ENCODE data around the gene SCUBE1.

Gene SCUBE1

DNA sequence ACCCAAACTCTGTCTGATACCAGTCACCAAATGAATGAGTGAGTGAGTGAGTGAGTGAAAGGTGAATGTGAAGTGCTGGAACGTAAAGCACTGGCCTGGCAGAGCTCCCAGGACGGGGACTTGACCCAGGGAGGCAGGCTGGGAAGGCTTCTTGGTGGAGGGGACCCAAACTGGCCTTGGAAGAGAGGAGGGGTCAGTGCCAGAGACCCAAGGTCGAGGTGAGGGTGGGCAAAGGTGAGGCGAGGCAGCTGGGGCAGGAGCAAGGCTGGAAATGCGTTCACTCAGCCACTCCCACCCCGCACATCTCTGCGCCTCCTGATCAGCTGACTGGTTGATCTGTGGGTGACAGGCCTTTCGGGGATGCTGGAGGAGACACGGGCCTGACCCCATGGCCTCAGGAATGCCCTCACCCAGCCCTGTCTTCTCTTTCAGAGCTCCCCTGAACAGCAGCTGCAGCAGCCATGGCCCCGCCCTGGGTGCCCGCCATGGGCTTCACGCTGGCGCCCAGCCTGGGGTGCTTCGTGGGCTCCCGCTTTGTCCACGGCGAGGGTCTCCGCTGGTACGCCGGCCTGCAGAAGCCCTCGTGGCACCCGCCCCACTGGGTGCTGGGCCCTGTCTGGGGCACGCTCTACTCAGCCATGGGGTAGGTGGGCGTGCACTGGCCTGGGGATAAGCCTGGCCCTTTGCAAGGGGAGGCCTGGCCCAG is 184.2 kb downstream of the SCUBE1 start:
- no peak overlapping the region for H3K4me3 ChIP-seq (ENCODE audit: low read depth, low read length)
- TF ChIP-seq, protein P1, sequence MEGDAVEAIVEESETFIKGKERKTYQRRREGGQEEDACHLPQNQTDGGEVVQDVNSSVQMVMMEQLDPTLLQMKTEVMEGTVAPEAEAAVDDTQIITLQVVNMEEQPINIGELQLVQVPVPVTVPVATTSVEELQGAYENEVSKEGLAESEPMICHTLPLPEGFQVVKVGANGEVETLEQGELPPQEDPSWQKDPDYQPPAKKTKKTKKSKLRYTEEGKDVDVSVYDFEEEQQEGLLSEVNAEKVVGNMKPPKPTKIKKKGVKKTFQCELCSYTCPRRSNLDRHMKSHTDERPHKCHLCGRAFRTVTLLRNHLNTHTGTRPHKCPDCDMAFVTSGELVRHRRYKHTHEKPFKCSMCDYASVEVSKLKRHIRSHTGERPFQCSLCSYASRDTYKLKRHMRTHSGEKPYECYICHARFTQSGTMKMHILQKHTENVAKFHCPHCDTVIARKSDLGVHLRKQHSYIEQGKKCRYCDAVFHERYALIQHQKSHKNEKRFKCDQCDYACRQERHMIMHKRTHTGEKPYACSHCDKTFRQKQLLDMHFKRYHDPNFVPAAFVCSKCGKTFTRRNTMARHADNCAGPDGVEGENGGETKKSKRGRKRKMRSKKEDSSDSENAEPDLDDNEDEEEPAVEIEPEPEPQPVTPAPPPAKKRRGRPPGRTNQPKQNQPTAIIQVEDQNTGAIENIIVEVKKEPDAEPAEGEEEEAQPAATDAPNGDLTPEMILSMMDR (IDR thresholded peaks at IDR 0.05; ENCODE audit: low read depth, low read length, missing control alignments), result no peak
- no peak for DNase-seq (ENCODE audit: low read depth)
- in situ Hi-C loops (cut with HindIII; ENCODE audit: low sequenced_read_pairs), result no loop called here

DNA sequence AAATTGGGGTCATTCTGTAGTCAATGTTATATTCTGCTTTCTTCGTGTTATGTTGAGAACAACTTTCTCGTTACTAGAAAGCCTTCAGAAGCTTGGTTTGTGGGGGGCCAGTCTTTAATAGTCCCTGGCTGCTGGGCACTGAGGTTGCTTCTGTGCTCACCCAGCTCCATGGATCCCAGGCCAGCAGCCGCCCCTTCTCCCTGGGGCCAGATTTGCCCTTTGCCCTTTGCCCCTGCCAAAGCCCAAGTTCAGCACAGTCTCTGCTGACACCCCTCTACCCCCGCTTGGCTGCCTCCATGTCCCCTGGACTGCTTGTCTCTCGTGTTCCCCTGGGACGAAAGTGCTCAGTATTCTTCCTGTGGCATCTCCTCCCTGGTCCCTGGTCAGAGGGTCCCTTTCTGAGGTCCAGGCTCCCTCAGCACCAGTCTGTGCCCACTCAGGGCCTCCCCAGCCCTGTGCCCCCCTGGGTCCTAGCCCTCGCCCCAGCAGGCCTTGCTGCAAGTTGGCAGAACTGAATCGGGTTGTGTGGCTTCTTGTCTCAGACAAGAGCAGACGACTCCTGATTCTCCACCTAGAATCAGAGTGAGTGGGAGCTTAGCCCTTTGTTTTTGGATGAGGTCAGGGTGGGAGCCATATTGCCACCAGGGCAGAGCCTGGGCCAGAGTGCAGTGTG is 185.2 kb downstream of the SCUBE1 start:
- H3K4me3 ChIP-seq (ENCODE audit: low read depth, low read length), result no peak overlapping the region
- TF ChIP-seq, protein P1 (IDR thresholded peaks at IDR 0.05; ENCODE audit: low read depth, low read length, missing control alignments), result no peak
- in situ Hi-C loops (cut with HindIII; ENCODE audit: low sequenced_read_pairs), result no loop called here
- DNase-seq (ENCODE audit: low read depth), result no peak

DNA sequence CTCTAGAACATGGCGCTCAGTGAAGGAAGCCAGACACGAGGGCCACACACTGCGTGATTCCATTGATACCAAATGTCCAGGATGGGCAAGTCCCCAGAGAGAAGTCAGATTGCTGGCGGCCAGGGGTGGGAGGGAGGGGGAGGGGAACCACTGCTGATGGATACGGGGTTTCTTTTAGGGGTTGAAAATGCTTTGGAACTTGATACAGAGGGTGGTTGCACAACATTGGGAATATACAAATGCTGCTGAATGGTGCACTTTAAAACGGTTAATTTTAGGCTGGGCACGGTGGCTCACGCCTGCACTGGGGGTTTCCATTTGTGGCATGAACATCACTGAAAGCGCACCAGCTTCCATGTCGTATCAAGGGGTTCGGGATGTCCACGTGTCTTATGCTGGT is 186.8 kb downstream of the SCUBE1 start:
- TF ChIP-seq, protein P1 (IDR thresholded peaks at IDR 0.05; ENCODE audit: low read depth, low read length, missing control alignments), result no peak
- no peak for DNase-seq (ENCODE audit: low read depth)
- H3K4me3 ChIP-seq (ENCODE audit: low read depth, low read length), result no peak overlapping the region
- in situ Hi-C loops (cut with HindIII; ENCODE audit: low sequenced_read_pairs), result no loop called here

DNA sequence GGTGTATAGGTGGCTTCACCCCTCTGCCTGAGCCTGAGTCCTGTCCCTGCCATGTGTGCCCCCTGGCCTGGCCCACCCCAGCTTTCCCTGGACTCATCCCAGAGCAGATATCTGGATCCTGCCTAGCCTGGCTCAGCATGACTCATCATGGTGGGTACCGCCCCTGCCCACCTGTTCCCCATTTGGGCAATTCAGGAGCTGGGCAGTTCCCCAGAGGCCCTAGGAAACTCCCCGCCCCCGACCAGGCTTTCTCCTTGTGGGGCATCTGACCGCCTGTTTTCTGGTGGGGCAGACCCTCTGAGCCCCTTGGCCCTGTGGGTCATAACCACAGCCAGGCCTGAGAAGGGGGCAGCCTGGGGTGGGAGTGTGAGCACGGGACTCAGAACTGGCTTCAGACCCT is 187.4 kb downstream of the SCUBE1 start:
- no peak overlapping the region for H3K4me3 ChIP-seq (ENCODE audit: low read depth, low read length)
- TF ChIP-seq, protein P1 (IDR thresholded peaks at IDR 0.05; ENCODE audit: low read depth, low read length, missing control alignments), result no peak
- in situ Hi-C loops (cut with HindIII; ENCODE audit: low sequenced_read_pairs), result no loop called here
- no peak for DNase-seq (ENCODE audit: low read depth)

DNA sequence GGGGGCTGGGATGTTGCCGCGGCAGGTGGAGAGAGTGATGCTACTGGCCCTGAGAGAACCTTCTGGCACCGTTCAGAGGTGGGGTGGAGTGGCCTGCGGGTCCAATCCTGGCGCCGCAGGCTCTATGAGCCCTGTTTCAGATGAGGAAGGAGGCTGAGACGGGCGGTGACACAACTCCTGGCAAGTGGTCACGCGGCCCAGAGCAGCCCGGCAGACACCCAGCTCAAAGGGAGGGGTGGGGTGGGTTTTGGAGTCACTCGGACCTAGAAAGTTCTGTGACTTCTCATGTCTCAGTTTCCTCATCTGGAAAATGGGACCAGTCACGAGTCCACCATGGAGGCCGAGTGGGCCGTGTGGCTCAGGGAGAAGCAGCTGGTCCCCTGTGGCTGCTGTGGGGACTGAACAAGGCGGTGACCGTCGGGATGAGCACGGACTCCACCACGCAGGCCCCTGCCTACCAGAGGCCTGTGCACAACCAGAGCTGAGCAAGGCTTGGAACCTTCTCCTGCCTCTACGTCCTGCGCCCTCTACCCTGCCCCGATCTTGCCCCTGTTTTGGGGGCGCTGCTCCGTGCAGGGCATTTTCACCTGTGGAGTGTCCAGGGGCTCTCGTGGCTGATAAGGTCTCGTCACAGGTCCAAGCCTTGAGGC is 188.2 kb downstream of the SCUBE1 start:
- H3K4me3 ChIP-seq (ENCODE audit: low read depth, low read length), result no peak overlapping the region
- DNase-seq (ENCODE audit: low read depth), result no peak
- in situ Hi-C loops (cut with HindIII; ENCODE audit: low sequenced_read_pairs), result no loop called here

DNA sequence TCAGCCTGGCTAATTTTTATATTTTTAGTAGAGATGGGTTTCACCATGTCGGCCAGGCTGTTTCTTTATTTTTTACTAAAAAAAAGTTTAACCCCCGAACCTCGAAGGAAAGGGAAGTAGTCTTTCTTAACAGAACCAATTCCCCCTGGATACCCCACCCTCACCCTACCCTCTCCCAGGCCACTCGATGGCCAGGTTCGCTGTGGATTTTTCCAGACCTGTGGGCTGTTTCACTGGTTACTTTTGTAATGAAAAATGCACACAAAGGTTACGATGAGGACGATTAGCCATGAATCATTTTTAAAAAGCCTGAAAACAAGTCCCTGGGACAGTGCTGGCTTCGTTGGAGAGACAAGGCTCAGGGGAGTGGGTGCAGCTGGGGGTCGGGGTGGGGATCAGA is 189.3 kb downstream of the SCUBE1 start:
- DNase-seq (ENCODE audit: low read depth), result no peak
- no peak overlapping the region for H3K4me3 ChIP-seq (ENCODE audit: low read depth, low read length)
- in situ Hi-C loops (cut with HindIII; ENCODE audit: low sequenced_read_pairs), result no loop called here

More for the DNA sequence above, 188.2 kb downstream of the SCUBE1 start:
- TF ChIP-seq, protein P1 (IDR thresholded peaks at IDR 0.05; ENCODE audit: low read depth, low read length, missing control alignments), result no peak

More for the DNA sequence above, 189.3 kb downstream of the SCUBE1 start:
- TF ChIP-seq, protein P1 (IDR thresholded peaks at IDR 0.05; ENCODE audit: low read depth, low read length, missing control alignments), result no peak

All from astrocyte of the cerebellum (primary cell).